Naive thymus-derived CD4-positive, alpha-beta T cell (primary cell): Measurements from ENCODE around the gene NAT8L. TPM values are rescaled to one million over a fixed set of nuclear protein-coding genes. Genes with fewer than 3 reads are reported as not detected.

ENCODE experiments used
- ATAC-seq: fragments of 150-1000 bp; cut with Tn5 transposase; 2 replicates; pipeline ENCODE4 v1.10.0; 2021; ENCODE audit warnings: mild to moderate bottlenecking, moderate library complexity
- CTCF ChIA-PET: fragments of 350-600 bp; sonication (Branson Sonifier 250); formaldehyde crosslinking; loops from one replicate; lab custom pipeline; 2021; ENCODE audit warnings: antibody characterized with exemption; lab: Charles Lee
- POLR2A ChIA-PET: fragments of 350-600 bp; sonication (Branson Sonifier 250); formaldehyde crosslinking; loops from one replicate; lab custom pipeline; 2021; ENCODE audit warnings: antibody characterized with exemption, inconsistent platforms; lab: Charles Lee
- DNase-seq, 9 donors: peaks; one replicate each; pipeline versions ENCODE4 v3.0.0 to v3.0.0-alpha.2; 2020 to 2022; ENCODE audit warnings: mixed read lengths in 1 of 9
- H3K27ac ChIP-seq: one replicate; pipeline ENCODE4 v1.7.0; 2013; ENCODE audit warnings: mild to moderate bottlenecking, low read depth, low read length, moderate library complexity
- H3K27me3 ChIP-seq, 2 donors: one replicate each; pipeline ENCODE4 v1.7.0; 2013; ENCODE audit warnings: low read length in 2 of 2, mild to moderate bottlenecking in 2 of 2, moderate library complexity in 2 of 2; ENCODE audit not compliant: control insufficient read depth in 2 of 2, insufficient read depth in 2 of 2
- H3K36me3 ChIP-seq, 3 experiments: 1 replicate in 2 of 3; 2 replicates in 1 of 3; pipeline ENCODE4 v1.7.0; 2013; ENCODE audit warnings: low read length in 3 of 3, mild to moderate bottlenecking in 3 of 3, moderate library complexity in 1 of 3; ENCODE audit not compliant: insufficient read depth in 3 of 3, control insufficient read depth in 2 of 3
- H3K4me1 ChIP-seq, 2 donors: one replicate each; pipeline ENCODE4 v1.7.0; 2013; ENCODE audit warnings: low read length in 2 of 2, mild to moderate bottlenecking in 2 of 2, moderate library complexity in 1 of 2; ENCODE audit not compliant: control insufficient read depth in 2 of 2, insufficient read depth in 2 of 2
- H3K4me3 ChIP-seq: 2 replicates; pipeline ENCODE4 v1.7.0; 2013; ENCODE audit warnings: mild to moderate bottlenecking, low read length
- H3K9me3 ChIP-seq, 3 experiments: 1 replicate in 2 of 3; 2 replicates in 1 of 3; pipeline ENCODE4 v1.7.0; 2013; ENCODE audit warnings: low read length in 3 of 3; ENCODE audit not compliant: control insufficient read depth in 2 of 3
- H3K27ac Mint-ChIP-seq, 9 donors: one replicate each; pipeline ENCODE4 v1.8.0; 2020 to 2022; ENCODE audit warnings: mixed read lengths in 9 of 9, mild to moderate bottlenecking in 8 of 9, moderate library complexity in 5 of 9, inconsistent platforms in 2 of 9
- H3K27me3 Mint-ChIP-seq, 5 donors: one replicate each; pipeline ENCODE4 v1.8.0; 2021 to 2022; ENCODE audit warnings: mixed read lengths in 5 of 5, mild to moderate bottlenecking in 1 of 5
- H3K36me3 Mint-ChIP-seq, 5 donors: one replicate each; pipeline ENCODE4 v1.8.0; 2020 to 2022; ENCODE audit warnings: mixed read lengths in 5 of 5, mild to moderate bottlenecking in 3 of 5, inconsistent platforms in 1 of 5
- H3K4me1 Mint-ChIP-seq, 7 donors: one replicate each; pipeline ENCODE4 v1.8.0; 2020 to 2022; ENCODE audit warnings: mixed read lengths in 7 of 7, mild to moderate bottlenecking in 3 of 7, inconsistent platforms in 1 of 7
- H3K4me3 Mint-ChIP-seq, 10 donors: one replicate each; pipeline ENCODE4 v1.8.0; 2020 to 2022; ENCODE audit warnings: mild to moderate bottlenecking in 10 of 10, mixed read lengths in 10 of 10, moderate library complexity in 6 of 10, inconsistent platforms in 2 of 10
- H3K9me3 Mint-ChIP-seq, 11 donors: one replicate each; pipeline ENCODE4 v1.8.0; 2020 to 2022; ENCODE audit warnings: mixed read lengths in 11 of 11, mild to moderate bottlenecking in 4 of 11, inconsistent platforms in 1 of 11, moderate library complexity in 1 of 11
- intact Hi-C, 2 donors: fragments of 100-400 bp; cut with micrococcal nuclease; formaldehyde crosslinking; loops; one replicate each; pipeline ENCODE4 v1.15.1; 2023
- polyA plus RNA-seq, 2 donors: library from polyadenylated mRNA; unstranded; fragments of 300-500 nt; fragmentation: Illumina TruSeq; gene quantifications; one replicate each; pipeline ENCODE4 v1.2.3, GENCODE V29; 2021
- total RNA-seq, 6 experiments: library from RNA in 5 of 6; stranded (reverse) in 5 of 6; gene quantifications; 1 replicate in 5 of 6; 2 replicates in 1 of 6; pipeline ENCODE4 v1.2.3 and lab custom pipeline; 2021 to 2026

The NAT8L gene
- total and polyA plus RNA-seq, 7 experiments from 2014 or later: 0.11 to 7.2 (median 0.24) TPM; not detected in 4

GRCh38 chr4:2069986-2070385 is 10.9 kb downstream of the NAT8L start:
- intact Hi-C loops: no loop called here
- ATAC-seq: no peak
- Histone ChIP-seq H3K9me3 (no peaks in the 10 kb centered on the region), H3K4me1 (no peaks in the 10 kb centered on the region), H3K27me3 (no peaks in the 10 kb centered on the region), H3K4me3 (no peak overlapping the region), H3K27ac (no peak overlapping the region), H3K36me3 (no peaks in the 10 kb centered on the region)
- Mint-ChIP-seq H3K4me3 (no peak overlapping the region), H3K27ac (no peak overlapping the region), H3K36me3 (no peaks in the 10 kb centered on the region), H3K27me3 (no peaks in the 10 kb centered on the region), H3K9me3 (peaks cover 0 to 2% (median 0%) of the 10 kb centered on the region in 11 donors), H3K4me1 (peaks cover 0 to 2% (median 0%) of the 10 kb centered on the region in 7 donors)
- POLR2A ChIA-PET: no interaction called here
- CTCF ChIA-PET: no interaction called here
- no peak for DNase-seq

- H3K9me3 Mint-ChIP-seq: peaks cover 0 to 2% (median 0%) of the 10 kb centered on the region in 11 donors
Measured at GRCh38 chr4:2070421-2071251, 11.5 kb downstream of the NAT8L start.

GRCh38 chr4:2071252-2071911 is 12.3 kb downstream of the NAT8L start:
- intact Hi-C loops: no loop called here
- no peaks in the 10 kb centered on the region for H3K4me1 ChIP-seq
- H3K4me3 ChIP-seq: no peak overlapping the region
- no peaks in the 10 kb centered on the region for H3K27me3 ChIP-seq
- H3K27ac ChIP-seq: no peak overlapping the region
- DNase-seq (no peak), ATAC-seq (no peak)
- H3K9me3 ChIP-seq: no peaks in the 10 kb centered on the region
- H3K4me1 Mint-ChIP-seq: no peaks in the 10 kb centered on the region
- no peaks in the 10 kb centered on the region for H3K36me3 ChIP-seq
- no peaks in the 10 kb centered on the region for H3K27me3 Mint-ChIP-seq
- peaks cover 0 to 2% (median 0%) of the 10 kb centered on the region in 11 donors for H3K9me3 Mint-ChIP-seq
- no peaks in the 10 kb centered on the region for H3K36me3 Mint-ChIP-seq
- H3K4me3 Mint-ChIP-seq: no peak overlapping the region
- POLR2A ChIA-PET: no interaction called here
- CTCF ChIA-PET: no interaction called here
- no peak overlapping the region for H3K27ac Mint-ChIP-seq

More at GRCh38 chr4:2070421-2071251, 11.5 kb downstream of the NAT8L start:
- H3K4me1 Mint-ChIP-seq: peaks cover 0 to 1% (median 0%) of the 10 kb centered on the region in 7 donors
- no peak overlapping the region for H3K27ac ChIP-seq
- H3K4me1 ChIP-seq: no peaks in the 10 kb centered on the region
- intact Hi-C loops: no loop called here
- ATAC-seq (no peak), DNase-seq (no peak)
- no peak overlapping the region for H3K4me3 Mint-ChIP-seq
- H3K4me3 ChIP-seq: no peak overlapping the region
- H3K27me3 Mint-ChIP-seq: no peaks in the 10 kb centered on the region
- no peaks in the 10 kb centered on the region for H3K9me3 ChIP-seq
- H3K27ac Mint-ChIP-seq: no peak overlapping the region
- H3K36me3 Mint-ChIP-seq: no peaks in the 10 kb centered on the region
- POLR2A ChIA-PET: no interaction called here
- no peaks in the 10 kb centered on the region for H3K36me3 ChIP-seq
- no peaks in the 10 kb centered on the region for H3K27me3 ChIP-seq
- CTCF ChIA-PET: no interaction called here

GRCh38 chr4:2071912-2072867 is 13.1 kb downstream of the NAT8L start:
- H3K36me3 ChIP-seq: no peaks in the 10 kb centered on the region
- CTCF ChIA-PET: no interaction called here
- Mint-ChIP-seq H3K4me3 (no peak overlapping the region), H3K9me3 (peaks cover 0 to 2% (median 0%) of the 10 kb centered on the region in 11 donors), H3K27ac (no peak overlapping the region), H3K36me3 (no peaks in the 10 kb centered on the region), H3K27me3 (no peaks in the 10 kb centered on the region), H3K4me1 (no peaks in the 10 kb centered on the region)
- H3K27me3 ChIP-seq: no peaks in the 10 kb centered on the region
- no peak overlapping the region for H3K27ac ChIP-seq
- no peak for DNase-seq
- no peaks in the 10 kb centered on the region for H3K4me1 ChIP-seq
- POLR2A ChIA-PET: no interaction called here
- intact Hi-C loops: no loop called here
- H3K4me3 ChIP-seq: no peak overlapping the region
- ATAC-seq: no peak
- H3K9me3 ChIP-seq: no peaks in the 10 kb centered on the region

- Histone ChIP-seq H3K4me3 (no peak overlapping the region), H3K4me1 (no peaks in the 10 kb centered on the region), H3K27me3 (no peaks in the 10 kb centered on the region), H3K36me3 (no peaks in the 10 kb centered on the region), H3K27ac (no peak overlapping the region), H3K9me3 (no peaks in the 10 kb centered on the region)
- intact Hi-C loops: no loop called here
- Mint-ChIP-seq H3K27ac (no peak overlapping the region), H3K9me3 (peaks cover 0 to 2% (median 0%) of the 10 kb centered on the region in 11 donors), H3K4me1 (no peaks in the 10 kb centered on the region), H3K27me3 (no peaks in the 10 kb centered on the region), H3K4me3 (no peak overlapping the region), H3K36me3 (no peaks in the 10 kb centered on the region)
- ChIA-PET POLR2A (no interaction called here), CTCF (no interaction called here)
- DNase-seq (no peak), ATAC-seq (no peak)
Measured at GRCh38 chr4:2072971-2073807, 14.1 kb downstream of the NAT8L start.
